HG02588 (cell line): ENCODE data around the gene PCDHGA8.
"Not testable (repeated sequence)": the region's sequence is repeated elsewhere in the genome, so short reads cannot be mapped to it uniquely, and the experiment has no call there.

Source experiments
- ATAC-seq: cut with Tn5 transposase; IDR thresholded peaks from one replicate; pipeline ENCODE4 v1.9.1; 2021; ENCODE audit warnings: mild to moderate bottlenecking, moderate library complexity; ENCODE audit not compliant: unreplicated experiment

PCDHGA8 gene

GRCh38 chr5:141369994-141370848, 22.2 kb upstream of the PCDHGA8 start, which contains the start of gene PCDHGB3:
Gene PCDHGB3 (plus strand): TSS chr5:141370242. CDS start chr5:141370395, 153 bp downstream.
- peak; percentile 97 for ATAC-seq

DNA sequence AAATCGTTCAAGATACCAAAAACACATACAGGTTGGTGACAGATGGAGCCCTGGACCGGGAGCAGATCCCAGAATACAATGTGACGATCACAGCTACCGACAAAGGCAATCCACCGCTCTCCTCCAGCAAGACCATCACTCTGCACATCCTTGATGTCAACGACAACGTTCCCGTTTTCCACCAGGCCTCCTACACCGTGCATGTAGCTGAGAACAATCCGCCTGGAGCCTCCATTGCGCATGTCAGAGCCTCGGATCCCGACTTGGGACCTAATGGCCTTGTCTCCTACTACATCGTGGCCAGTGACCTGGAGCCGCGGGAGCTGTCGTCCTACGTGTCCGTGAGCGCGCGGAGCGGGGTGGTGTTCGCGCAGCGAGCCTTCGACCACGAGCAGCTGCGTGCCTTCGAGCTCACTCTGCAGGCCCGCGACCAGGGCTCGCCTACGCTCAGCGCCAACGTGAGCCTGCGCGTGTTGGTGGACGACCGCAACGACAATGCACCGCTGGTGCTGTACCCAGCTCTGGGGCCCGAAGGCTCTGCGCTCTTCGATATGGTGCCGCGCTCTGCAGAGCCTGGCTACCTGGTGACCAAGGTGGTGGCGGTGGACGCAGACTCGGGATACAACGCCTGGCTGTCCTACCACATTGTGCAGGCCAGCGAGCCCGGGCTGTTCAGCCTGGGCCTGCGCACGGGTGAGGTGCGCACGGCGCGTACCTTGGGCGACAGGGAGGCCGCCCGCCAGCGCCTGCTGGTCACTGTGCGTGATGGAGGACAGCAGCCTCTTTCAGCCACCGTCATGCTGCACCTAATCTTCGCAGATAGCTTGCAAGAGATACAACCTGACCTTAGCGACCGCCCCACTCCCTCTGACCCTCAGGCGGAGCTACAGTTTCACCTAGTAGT, 20.6 kb upstream of the PCDHGA8 start:
- ATAC-seq, result no peak

- ATAC-seq, result no peak
Measured at GRCh38 chr5:141373673-141374317, 18.6 kb upstream of the PCDHGA8 start, which contains the start of gene PCDHGA6. Gene PCDHGA6 (plus strand): TSS chr5:141373891. CDS start chr5:141374084, 193 bp downstream.

- no peak for ATAC-seq
Measured at GRCh38 chr5:141374627-141375026, 17.8 kb upstream of the PCDHGA8 start.

- ATAC-seq, result not testable (repeated sequence)
Measured at GRCh38 chr5:141375444-141376155, 16.8 kb upstream of the PCDHGA8 start.

DNA sequence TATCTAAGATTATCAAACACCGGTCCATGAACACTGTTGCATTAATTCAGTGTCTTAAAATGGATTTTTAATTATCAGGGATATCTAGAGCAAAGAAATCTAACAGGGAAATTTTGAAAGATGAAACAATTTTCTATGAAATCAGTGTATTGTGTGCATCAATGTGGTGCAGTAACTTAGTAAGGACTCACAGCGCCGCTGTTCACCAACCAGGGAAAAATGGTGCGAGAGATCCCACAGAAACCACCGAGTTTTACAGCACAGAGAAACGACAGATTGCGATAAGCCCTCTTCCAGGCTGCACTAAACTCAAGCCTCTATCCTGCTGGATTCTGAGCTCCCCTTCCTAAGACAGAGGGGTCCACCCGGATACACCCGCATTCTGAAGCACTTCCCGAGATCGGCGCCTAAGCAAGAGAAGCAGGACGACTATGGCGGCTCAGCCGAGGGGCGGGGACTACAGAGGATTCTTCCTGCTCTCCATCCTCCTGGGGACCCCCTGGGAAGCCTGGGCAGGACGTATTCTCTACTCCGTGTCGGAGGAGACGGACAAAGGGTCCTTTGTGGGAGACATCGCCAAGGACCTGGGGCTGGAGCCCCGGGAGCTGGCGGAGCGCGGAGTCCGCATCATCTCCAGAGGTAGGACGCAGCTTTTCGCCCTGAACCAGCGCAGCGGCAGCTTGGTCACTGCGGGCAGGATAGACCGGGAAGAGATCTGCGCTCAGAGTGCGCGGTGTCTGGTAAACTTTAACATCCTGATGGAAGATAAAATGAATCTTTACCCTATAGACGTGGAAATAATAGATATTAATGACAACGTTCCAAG, 9.8 kb upstream of the PCDHGA8 start, which contains the start of gene PCDHGA7:
TSS of gene PCDHGA7 (plus strand) at position 274 of the 826 bp plus-strand sequence. CDS start at position 432, 158 bp downstream.
- ATAC-seq, result no peak

GRCh38 chr5:141383345-141383744, 9.1 kb upstream of the PCDHGA8 start:
- no peak for ATAC-seq

- ATAC-seq, result no peak
Measured at GRCh38 chr5:141384471-141385267, 7.8 kb upstream of the PCDHGA8 start.

- ATAC-seq, result peak; percentile 69
Measured at GRCh38 chr5:141387557-141388311, 4.7 kb upstream of the PCDHGA8 start, which contains the start of gene PCDHGB4. Gene PCDHGB4 (plus strand): TSS chr5:141387698. CDS start chr5:141387885, 187 bp downstream.

GRCh38 chr5:141388661-141389060, 3.8 kb upstream of the PCDHGA8 start:
- ATAC-seq, result no peak

- ATAC-seq, result no peak
Measured at GRCh38 chr5:141389153-141390042, 3.0 kb upstream of the PCDHGA8 start.

DNA sequence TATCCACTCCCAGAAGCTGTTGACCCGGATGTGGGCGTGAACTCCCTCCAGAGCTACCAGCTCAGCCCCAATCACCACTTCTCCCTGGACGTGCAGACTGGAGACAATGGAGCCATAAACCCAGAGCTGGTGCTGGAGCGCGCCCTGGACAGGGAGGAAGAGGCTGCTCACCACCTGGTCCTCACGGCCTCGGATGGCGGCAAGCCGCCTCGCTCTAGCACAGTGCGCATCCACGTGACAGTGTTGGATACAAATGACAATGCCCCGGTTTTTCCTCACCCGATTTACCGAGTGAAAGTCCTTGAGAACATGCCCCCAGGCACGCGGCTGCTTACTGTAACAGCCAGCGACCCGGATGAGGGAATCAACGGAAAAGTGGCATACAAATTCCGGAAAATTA, 834 bp downstream of the PCDHGA8 start:
- ATAC-seq, result no peak

- not testable (repeated sequence) for ATAC-seq
Measured at GRCh38 chr5:141394401-141395187, 2.2 kb downstream of the PCDHGA8 start.

DNA sequence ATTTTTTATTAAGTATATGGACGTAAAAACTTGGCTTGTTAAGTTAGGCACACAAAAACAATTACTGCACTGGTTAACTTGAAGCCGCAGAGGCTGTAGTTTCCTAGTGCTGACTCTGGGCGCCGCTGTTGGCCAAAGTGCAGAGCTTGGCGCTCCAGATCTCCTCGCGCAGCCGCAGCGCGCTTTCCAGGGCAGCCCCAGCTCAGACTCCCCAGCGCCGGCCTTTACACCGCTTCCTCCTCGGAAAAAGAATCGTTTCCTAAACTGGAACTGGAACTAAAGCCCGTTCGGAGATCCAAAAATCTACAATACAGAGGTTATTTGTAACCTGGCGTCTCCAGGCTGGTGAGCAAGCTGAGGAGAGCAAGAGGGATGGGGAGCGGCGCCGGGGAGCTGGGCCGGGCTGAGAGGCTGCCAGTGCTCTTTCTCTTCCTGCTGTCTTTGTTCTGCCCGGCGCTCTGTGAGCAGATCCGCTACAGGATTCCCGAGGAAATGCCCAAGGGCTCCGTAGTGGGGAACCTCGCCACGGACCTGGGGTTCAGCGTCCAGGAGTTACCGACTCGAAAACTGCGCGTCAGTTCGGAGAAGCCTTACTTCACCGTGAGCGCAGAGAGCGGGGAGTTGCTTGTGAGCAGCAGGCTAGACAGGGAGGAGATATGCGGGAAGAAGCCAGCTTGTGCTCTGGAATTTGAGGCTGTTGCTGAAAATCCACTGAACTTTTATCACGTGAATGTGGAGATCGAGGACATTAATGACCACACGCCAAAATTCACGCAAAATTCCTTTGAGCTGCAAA, 5.5 kb downstream of the PCDHGA8 start, which contains the start of gene PCDHGB5:
TSS of gene PCDHGB5 (plus strand) at position 192 of the 796 bp plus-strand sequence. CDS start at position 373, 181 bp downstream.
- ATAC-seq, result peak; percentile 96

GRCh38 chr5:141398608-141399007, 6.2 kb downstream of the PCDHGA8 start:
- no peak for ATAC-seq
